ENCODE measurements around the gene CHCHD3.

The CHCHD3 gene

GRCh38 chr7:132847376-132847775 lies 234.5 kb downstream of the CHCHD3 start:
- Mint-ChIP-seq H3K27ac (no peak overlapping the region), H3K9me3 (no peaks in the 10 kb centered on the region), H3K4me1 (ENCODE audit: low read depth) (no peaks in the 10 kb centered on the region), H3K27me3 (no peaks in the 10 kb centered on the region), H3K36me3 (ENCODE audit: low read depth) (no peaks in the 10 kb centered on the region), H3K4me3 (no peak overlapping the region)
- intact Hi-C loops (cut with micrococcal nuclease) = no loop called here

GRCh38 chr7:132846086-132846485 lies 235.8 kb downstream of the CHCHD3 start:
- Mint-ChIP-seq H3K27me3 (no peaks in the 10 kb centered on the region), H3K27ac (no peak overlapping the region), H3K9me3 (no peaks in the 10 kb centered on the region), H3K4me1 (ENCODE audit: low read depth) (no peaks in the 10 kb centered on the region), H3K4me3 (no peak overlapping the region), H3K36me3 (ENCODE audit: low read depth) (peaks cover 6% of the 10 kb centered on the region)
- intact Hi-C loops (cut with micrococcal nuclease) = no loop called here

DNA sequence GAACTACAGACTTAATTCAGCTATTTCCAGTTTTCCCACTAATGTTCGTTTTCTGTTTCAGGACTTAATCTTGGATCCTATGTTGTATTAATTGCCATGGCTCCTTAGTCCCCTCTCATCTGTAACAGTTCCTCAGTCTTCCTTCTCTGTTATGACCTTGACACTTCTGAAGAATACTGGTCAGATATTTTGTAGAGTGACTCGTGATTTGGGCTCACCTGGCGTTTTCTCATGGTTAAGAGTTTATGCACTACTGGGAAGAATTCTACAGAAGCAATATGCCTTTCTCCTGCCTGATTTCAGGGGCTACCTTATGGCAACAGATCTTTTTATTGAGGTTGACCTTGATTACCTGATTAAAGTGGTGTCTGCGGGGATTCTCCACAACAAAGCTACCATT lies 239.4 kb downstream of the CHCHD3 start:
- Mint-ChIP-seq H3K27ac (no peak overlapping the region), H3K27me3 (no peaks in the 10 kb centered on the region), H3K36me3 (ENCODE audit: low read depth) (peaks cover 8% of the 10 kb centered on the region), H3K9me3 (no peaks in the 10 kb centered on the region), H3K4me3 (no peak overlapping the region), H3K4me1 (ENCODE audit: low read depth) (no peaks in the 10 kb centered on the region)
- intact Hi-C loops (cut with micrococcal nuclease) = no loop called here

GRCh38 chr7:132840199-132840598 lies 241.7 kb downstream of the CHCHD3 start:
- intact Hi-C loops (cut with micrococcal nuclease) = no loop called here
- Mint-ChIP-seq H3K9me3 (no peaks in the 10 kb centered on the region), H3K4me3 (no peak overlapping the region), H3K36me3 (ENCODE audit: low read depth) (peaks cover 23% of the 10 kb centered on the region), H3K27ac (no peak overlapping the region), H3K27me3 (no peaks in the 10 kb centered on the region), H3K4me1 (ENCODE audit: low read depth) (no peaks in the 10 kb centered on the region)

DNA sequence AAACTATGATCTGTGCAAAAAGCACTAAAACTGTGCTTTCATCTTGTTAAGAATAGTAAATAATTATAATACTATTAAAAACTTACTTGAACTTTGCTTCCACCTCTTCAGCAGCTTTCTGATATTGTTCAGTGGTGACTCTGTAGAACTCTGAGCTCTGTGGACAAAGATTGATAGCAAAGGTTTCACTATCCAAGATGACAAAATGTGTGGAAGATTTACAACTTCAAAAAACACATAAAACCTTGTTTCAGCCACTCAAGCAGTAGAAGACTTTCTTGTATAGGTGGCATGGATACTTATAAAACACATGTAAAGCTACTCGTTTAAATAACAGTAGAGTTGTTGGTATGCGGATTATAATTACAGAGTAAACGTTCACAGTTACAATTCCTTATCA lies 243.6 kb downstream of the CHCHD3 start:
- Mint-ChIP-seq H3K4me3 (no peak overlapping the region), H3K9me3 (no peaks in the 10 kb centered on the region), H3K27ac (no peak overlapping the region), H3K4me1 (ENCODE audit: low read depth) (no peaks in the 10 kb centered on the region), H3K36me3 (ENCODE audit: low read depth) (peaks cover 23% of the 10 kb centered on the region), H3K27me3 (no peaks in the 10 kb centered on the region)
- intact Hi-C loops (cut with micrococcal nuclease) = no loop called here

- peaks cover 23% of the 10 kb centered on the region for H3K36me3 Mint-ChIP-seq (ENCODE audit: low read depth)
- H3K9me3 Mint-ChIP-seq = no peaks in the 10 kb centered on the region
- H3K27ac Mint-ChIP-seq = no peak overlapping the region
- H3K27me3 Mint-ChIP-seq = no peaks in the 10 kb centered on the region
- no peaks in the 10 kb centered on the region for H3K4me1 Mint-ChIP-seq (ENCODE audit: low read depth)
- no peak overlapping the region for H3K4me3 Mint-ChIP-seq
- intact Hi-C loops (cut with micrococcal nuclease) = no loop called here
Observed at GRCh38 chr7:132837529-132837928, 244.4 kb downstream of the CHCHD3 start.

GRCh38 chr7:132836746-132837145 lies 245.1 kb downstream of the CHCHD3 start:
- H3K4me3 Mint-ChIP-seq = no peak overlapping the region

GRCh38 chr7:132830941-132831340 lies 250.9 kb downstream of the CHCHD3 start:
- Mint-ChIP-seq H3K9me3 (no peaks in the 10 kb centered on the region), H3K36me3 (ENCODE audit: low read depth) (peaks cover 9% of the 10 kb centered on the region), H3K27me3 (no peaks in the 10 kb centered on the region), H3K4me1 (ENCODE audit: low read depth) (no peaks in the 10 kb centered on the region), H3K27ac (no peak overlapping the region), H3K4me3 (no peak overlapping the region)
- intact Hi-C loops (cut with micrococcal nuclease) = no loop called here

More at GRCh38 chr7:132836746-132837145, 245.1 kb downstream of the CHCHD3 start:
- Mint-ChIP-seq H3K9me3 (no peaks in the 10 kb centered on the region), H3K36me3 (ENCODE audit: low read depth) (peaks cover 23% of the 10 kb centered on the region), H3K4me1 (ENCODE audit: low read depth) (no peaks in the 10 kb centered on the region), H3K27ac (no peak overlapping the region), H3K27me3 (no peaks in the 10 kb centered on the region)
- intact Hi-C loops (cut with micrococcal nuclease) = no loop called here

DNA sequence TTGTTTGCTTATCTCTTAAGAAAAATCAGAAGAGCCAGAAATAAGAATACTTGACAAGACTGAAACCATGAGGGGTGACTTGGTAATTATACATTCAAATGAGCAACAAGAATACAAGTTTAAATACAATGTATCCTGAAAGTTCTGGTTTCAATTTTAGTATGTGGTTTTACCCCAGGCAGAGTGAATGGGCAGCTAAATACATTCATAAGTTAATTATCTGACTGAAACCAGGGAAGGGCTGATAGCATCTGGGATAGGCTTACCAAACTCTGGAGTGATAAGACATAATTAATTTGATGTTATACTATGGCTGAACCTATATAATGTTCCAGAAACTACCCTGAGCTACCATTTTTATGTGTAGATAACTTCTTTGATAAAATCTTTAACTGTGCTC lies 253.4 kb downstream of the CHCHD3 start:
- intact Hi-C loops (cut with micrococcal nuclease) = no loop called here
- H3K27me3 Mint-ChIP-seq = no peaks in the 10 kb centered on the region
- H3K27ac Mint-ChIP-seq = no peak overlapping the region
- no peak overlapping the region for H3K4me3 Mint-ChIP-seq
- H3K9me3 Mint-ChIP-seq = no peaks in the 10 kb centered on the region
- H3K4me1 Mint-ChIP-seq (ENCODE audit: low read depth) = no peaks in the 10 kb centered on the region
- H3K36me3 Mint-ChIP-seq (ENCODE audit: low read depth) = peaks cover 11% of the 10 kb centered on the region

DNA sequence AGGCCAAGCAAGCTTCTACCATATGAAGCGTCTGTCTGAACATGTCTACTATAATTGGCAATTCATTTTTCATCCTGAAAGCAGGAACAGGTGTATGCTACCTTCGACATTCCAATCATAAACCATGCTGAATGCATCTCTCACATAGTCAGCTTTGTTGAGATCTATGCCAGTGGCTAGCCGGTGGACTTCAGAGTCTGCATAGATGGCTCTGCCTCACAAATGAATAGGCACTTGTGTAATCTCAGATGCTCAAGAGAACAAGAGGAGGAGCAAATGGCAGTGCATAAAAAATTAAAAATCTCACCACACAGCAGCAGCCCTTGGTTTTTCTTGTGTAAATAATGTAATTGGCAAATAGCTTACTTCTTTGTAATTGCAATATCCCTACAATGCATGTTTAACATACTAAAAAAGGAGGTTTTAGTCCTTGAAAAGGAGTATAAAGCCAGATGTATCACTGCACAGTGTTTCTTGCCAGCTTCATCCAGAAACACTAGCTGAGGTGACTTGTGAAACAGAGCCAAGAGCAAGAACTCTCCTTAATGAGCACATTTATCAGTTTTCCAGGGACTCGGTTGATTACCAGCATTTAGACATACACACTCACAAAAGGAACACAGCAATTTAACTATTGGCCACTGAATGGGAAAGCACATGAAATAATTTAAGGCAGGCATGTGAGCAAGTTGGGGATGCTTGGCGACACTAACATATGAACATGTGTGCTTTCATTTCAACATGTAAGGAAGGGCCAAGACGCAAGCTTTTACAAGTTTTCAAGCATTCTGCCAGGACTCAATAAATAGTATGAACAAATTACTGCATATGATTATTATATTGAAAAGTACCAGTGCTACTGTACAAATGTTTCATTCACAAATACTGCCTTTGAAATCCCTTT lies 255.7 kb downstream of the CHCHD3 start:
- H3K27ac Mint-ChIP-seq = no peak overlapping the region
- H3K9me3 Mint-ChIP-seq = no peaks in the 10 kb centered on the region
- intact Hi-C loops (cut with micrococcal nuclease) = no loop called here
- no peak overlapping the region for H3K4me3 Mint-ChIP-seq
- no peaks in the 10 kb centered on the region for H3K4me1 Mint-ChIP-seq (ENCODE audit: low read depth)
- H3K27me3 Mint-ChIP-seq = no peaks in the 10 kb centered on the region
- peaks cover 11% of the 10 kb centered on the region for H3K36me3 Mint-ChIP-seq (ENCODE audit: low read depth)

DNA sequence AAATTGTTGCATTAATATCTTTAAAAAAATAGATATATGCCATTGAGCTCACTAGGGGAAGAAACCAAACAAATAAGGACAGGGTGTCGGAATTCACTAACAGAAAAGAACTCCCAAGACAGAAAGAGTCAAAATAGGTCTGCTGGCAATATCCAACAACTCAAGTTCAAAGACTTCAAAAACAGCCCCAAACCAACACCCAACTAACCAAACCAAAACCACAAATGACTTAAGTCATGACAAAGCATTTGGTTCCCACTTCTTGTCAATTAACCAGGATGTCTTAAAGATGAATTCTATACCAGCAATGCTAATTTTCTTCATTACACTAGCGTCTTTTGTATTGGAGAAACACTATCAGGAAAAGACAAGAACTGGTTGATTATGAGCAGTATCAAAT lies 256.7 kb downstream of the CHCHD3 start:
- no peaks in the 10 kb centered on the region for H3K27me3 Mint-ChIP-seq
- H3K36me3 Mint-ChIP-seq (ENCODE audit: low read depth) = peaks cover 11% of the 10 kb centered on the region
- no peaks in the 10 kb centered on the region for H3K9me3 Mint-ChIP-seq
- intact Hi-C loops (cut with micrococcal nuclease) = no loop called here
- no peaks in the 10 kb centered on the region for H3K4me1 Mint-ChIP-seq (ENCODE audit: low read depth)
- no peak overlapping the region for H3K4me3 Mint-ChIP-seq
- no peak overlapping the region for H3K27ac Mint-ChIP-seq

GRCh38 chr7:132819648-132820047 lies 262.2 kb downstream of the CHCHD3 start:
- intact Hi-C loops (cut with micrococcal nuclease) = no loop called here
- H3K27ac Mint-ChIP-seq = no peak overlapping the region
- H3K36me3 Mint-ChIP-seq (ENCODE audit: low read depth) = no peaks in the 10 kb centered on the region
- H3K9me3 Mint-ChIP-seq = no peaks in the 10 kb centered on the region
- H3K4me1 Mint-ChIP-seq (ENCODE audit: low read depth) = no peaks in the 10 kb centered on the region
- H3K27me3 Mint-ChIP-seq = no peaks in the 10 kb centered on the region
- no peak overlapping the region for H3K4me3 Mint-ChIP-seq

DNA sequence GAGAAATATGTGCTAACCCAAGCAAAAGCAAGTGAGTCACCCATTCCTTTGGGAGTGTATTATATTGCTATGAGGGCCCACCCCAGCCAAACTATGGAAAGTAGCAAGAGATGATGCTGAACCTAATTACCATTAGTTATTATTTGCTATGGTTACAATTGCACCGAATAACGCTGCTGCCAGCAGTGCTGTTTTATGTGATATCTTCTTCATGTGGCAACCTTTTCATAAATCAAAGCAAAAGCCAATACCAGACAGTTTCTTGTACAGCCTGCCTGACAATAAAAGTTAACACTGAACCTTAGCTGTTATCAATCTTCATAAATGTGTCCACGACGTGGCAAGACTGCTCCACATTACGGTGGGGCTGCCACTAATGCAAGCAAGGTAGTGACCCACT lies 263.9 kb downstream of the CHCHD3 start:
- H3K27me3 Mint-ChIP-seq = no peaks in the 10 kb centered on the region
- H3K36me3 Mint-ChIP-seq (ENCODE audit: low read depth) = no peaks in the 10 kb centered on the region
- H3K4me1 Mint-ChIP-seq (ENCODE audit: low read depth) = no peaks in the 10 kb centered on the region
- intact Hi-C loops (cut with micrococcal nuclease) = no loop called here
- no peak overlapping the region for H3K4me3 Mint-ChIP-seq
- no peak overlapping the region for H3K27ac Mint-ChIP-seq
- no peaks in the 10 kb centered on the region for H3K9me3 Mint-ChIP-seq

DNA sequence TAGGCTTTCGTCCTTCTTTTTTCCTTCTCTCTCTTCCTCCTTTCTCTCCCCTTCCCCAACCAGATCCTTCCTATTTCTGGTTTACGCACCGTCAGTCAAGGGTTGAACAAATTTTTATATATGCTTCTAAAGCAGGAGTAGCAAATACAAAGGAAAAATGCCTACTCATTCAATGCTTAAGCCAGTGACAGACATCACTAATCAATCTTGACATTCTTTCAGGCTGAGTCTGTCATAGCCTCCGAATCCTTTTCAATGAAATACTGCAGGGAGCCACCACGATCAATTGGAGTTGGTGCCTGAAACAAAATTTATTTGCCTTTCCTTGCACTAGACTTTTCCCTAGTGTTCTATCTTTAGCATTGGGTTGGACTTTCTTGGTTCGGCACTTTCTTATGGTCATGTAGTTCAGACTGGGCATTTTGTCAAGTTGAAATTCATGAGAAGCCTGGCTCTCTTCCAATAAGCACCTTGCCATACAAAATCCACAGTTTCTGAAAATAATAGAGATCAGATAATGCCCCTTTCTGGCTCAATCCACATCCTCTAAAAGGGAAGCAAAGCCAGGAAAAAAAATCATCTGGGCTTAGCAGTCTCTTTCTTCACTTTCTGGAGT lies 266.1 kb downstream of the CHCHD3 start:
- Mint-ChIP-seq H3K4me1 (ENCODE audit: low read depth) (no peaks in the 10 kb centered on the region), H3K27ac (no peak overlapping the region), H3K36me3 (ENCODE audit: low read depth) (peaks cover 12% of the 10 kb centered on the region), H3K9me3 (no peaks in the 10 kb centered on the region), H3K4me3 (no peak overlapping the region), H3K27me3 (no peaks in the 10 kb centered on the region)
- intact Hi-C loops (cut with micrococcal nuclease) = no loop called here
